Endometrial microvascular endothelial cells (primary cell): ENCODE data around the gene CCDC158. TPM values are rescaled to one million over a fixed set of nuclear protein-coding genes. Genes with fewer than 3 reads are reported as not detected.

Experiments
- in situ Hi-C: cut with HindIII; loops from 2 replicates; pipeline ENCODE4 v1.10.0; 2017; ENCODE audit warnings: low sequenced_read_pairs, low pct_unique_long_range_greater_than_20kb; ENCODE audit errors: inconsistent ontology term
- total RNA-seq: library from RNA; depleted of rRNA; stranded (reverse); fragments of >200 nt; gene quantifications from one replicate; pipeline ENCODE4 v1.2.3, GENCODE V29; 2015; ENCODE audit errors: inconsistent ontology term

CCDC158 gene
- total RNA-seq, 1 donor from 2014 or later, result not detected

GRCh38 chr4:76271248-76271647, 149.7 kb downstream of the CCDC158 start:
- in situ Hi-C loops, result no loop called here

GRCh38 chr4:76270244-76271175, 150.4 kb downstream of the CCDC158 start:
- in situ Hi-C loops, result no loop called here

DNA sequence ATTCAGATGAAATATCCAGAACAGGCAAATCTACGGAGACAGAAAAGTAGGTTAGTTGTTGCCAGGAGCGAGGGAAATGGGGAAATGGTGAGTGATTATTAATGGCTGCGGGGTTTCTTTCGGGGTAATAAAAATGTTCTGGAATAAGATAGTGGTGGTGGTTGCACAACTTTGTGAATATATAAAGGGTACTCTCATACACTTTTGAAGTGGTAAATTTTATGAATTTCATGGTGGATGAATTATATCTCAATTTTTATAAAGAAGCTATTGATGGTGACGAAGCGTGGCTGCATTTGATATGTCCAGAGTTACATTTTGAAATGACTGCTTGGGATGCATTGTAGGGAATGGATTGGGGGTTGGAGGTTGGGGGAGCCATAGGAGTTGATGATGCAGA, 153.1 kb downstream of the CCDC158 start:
- in situ Hi-C loops, result no loop called here

DNA sequence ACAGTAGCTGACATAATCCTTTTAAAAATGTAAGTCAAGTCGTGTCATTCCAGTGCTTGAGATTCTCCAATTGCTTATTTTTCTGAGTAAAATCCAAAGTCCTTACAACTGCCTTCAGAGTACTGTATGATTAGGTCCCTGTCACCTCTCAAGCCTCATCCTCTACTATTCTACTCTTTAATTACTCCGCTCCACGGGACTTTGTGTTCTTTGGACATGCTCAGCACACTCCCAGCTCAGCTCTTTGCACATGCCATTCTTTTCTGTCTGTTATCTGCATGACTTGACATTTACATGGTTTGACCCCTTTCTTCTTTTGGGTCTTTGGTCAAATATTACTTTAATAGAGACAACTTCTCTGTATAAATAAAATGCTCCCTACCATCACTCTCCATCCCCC, 154.3 kb downstream of the CCDC158 start:
- in situ Hi-C loops, result no loop called here

DNA sequence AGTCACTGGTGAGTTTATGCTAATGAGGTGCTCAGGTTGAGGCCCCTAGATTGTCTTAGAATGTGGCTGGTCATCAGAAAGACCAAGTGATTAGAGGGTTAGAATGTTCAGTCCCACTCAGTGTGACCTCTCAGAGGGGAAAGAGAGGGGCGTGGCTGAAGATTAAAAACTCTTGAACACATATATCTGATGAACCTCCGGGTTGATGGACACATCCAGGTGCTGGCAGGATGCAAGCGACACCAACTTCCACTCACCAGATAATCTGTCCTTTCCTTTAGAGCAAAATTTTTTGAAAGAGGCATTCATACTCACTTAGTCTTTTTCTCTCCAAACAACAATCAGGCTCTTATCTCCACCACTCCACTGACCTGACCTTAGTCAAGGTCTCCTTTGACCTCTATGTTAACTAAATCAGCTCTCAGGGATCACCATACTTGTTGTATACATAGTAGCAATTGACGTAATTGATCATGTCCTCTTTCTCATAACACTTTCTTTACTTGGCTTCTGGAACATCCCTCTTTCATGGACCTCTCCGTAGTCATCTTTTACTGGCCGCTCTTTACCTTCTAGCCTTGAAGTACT, 155.2 kb downstream of the CCDC158 start:
- in situ Hi-C loops, result no loop called here

Other genes starting within 250 kb of the CCDC158 start
- gene SCARB2, start 207.3 kb downstream of the CCDC158 start, total RNA-seq, result 132 TPM
- gene FAM47E, start 169.4 kb downstream of the CCDC158 start, total RNA-seq, result not detected
- gene STBD1, start 114.4 kb downstream of the CCDC158 start, total RNA-seq, result 0.74 TPM
- gene SHROOM3, start 14.1 kb upstream of the CCDC158 start, total RNA-seq, result 3.7 TPM